ENCODE measurements around the gene COMMD7.
"Not testable (repeated sequence)": the region's sequence is repeated elsewhere in the genome, so short reads cannot be mapped to it uniquely, and the experiment has no call there.

Gene COMMD7

GRCh38 chr20:32765230-32765875, 22.1 kb upstream of the COMMD7 start:
- not testable (repeated sequence) for DNase-seq (ENCODE audit: low read depth)

GRCh38 chr20:32764005-32764960, 21.0 kb upstream of the COMMD7 start:
- no peak for DNase-seq (ENCODE audit: low read depth)

DNA sequence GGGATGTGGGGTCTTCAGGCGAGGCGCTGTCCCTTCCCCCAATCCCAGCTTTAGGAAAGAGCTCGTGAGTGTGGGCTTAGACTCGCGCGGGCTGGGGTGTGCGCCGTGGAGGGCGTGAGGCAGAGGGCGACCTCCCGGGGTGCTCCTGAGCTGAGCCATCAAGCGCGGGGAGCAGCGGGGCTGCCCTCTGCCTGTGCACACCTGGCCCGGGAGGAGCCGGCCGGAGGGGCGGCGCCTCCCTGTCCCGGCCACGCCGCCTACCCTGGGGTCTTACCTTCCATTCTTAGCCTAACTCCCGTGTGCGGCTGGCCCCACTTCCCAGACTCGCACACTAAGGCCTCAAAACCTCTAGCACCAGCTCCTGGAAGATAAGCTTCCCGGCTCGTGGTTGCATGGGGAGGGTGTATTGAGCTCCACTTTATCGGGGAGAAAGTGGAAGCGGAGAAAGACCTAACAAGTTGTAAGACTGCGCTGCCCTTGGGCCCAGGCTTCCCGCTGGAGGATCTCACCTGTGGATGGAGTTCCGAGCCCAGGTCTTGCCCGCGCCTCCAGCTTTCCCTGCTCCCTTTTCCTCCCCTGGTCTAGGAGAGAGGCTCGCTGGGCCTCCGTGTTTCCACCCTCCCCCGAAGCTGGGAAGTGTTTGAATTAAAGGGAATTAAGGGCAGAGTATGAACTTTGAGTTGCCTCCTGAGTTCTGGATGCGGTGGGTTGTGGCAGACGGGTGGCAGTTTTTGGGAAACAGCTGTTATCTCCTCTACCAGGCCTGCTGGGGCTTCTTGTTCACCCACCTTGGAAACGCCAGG, 20.1 kb upstream of the COMMD7 start:
- no peak for DNase-seq (ENCODE audit: low read depth)

- no peak for DNase-seq (ENCODE audit: low read depth)
Observed at GRCh38 chr20:32762754-32763201, 19.5 kb upstream of the COMMD7 start.

DNA sequence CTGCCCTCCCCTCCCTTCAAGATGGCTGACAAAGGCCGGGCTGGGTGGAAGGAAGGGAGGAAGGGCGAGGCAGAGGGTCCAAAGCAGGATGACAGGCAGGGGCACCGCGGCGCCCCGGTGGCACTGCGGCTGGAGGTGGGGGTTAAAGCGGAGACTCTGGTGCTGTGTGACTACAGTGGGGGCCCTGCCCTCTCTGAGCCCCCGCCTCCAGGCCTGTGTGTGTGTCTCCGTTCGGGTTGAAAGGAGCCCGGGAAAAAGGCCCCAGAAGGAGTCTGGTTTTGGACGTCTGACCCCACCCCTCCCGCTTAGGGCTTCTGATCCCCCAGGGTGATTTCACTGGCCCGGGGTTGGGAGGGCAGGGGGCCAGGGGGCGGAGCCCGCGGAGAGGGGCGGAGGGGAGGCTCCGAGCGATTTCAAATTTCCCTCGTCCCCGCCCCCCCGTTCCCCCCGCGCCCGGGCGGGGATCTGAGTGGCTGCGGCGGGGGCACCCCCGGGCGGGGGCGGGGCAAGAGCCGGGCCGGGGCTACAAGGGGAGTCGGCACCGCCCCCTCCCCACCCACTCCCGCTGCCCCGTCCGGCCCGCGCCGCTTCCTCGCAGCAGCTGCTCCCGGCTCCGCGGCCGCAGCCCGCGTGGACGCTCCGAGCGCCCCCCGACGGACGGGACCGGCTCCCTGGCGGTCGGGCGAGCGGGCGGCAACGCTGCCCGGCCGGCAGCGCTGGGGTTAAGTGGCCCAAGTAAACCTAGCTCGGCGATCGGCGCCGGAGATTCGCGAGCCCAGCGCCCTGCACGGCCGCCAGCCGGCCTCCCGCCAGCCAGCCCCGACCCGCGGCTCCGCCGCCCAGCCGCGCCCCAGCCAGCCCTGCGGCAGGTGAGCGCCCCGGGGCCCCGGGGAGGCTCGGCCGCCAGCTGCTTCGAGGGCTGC, 18.8 kb upstream of the COMMD7 start, which contains the start of gene DNMT3B:
Gene DNMT3B, plus strand, starts transcription at position 555 of the 923 bp plus-strand sequence. CDS start 17,939 bp downstream, outside the sequence.
- peak; percentile 32 for DNase-seq (ENCODE audit: low read depth)

GRCh38 chr20:32761417-32761830, 18.2 kb upstream of the COMMD7 start:
- no peak for DNase-seq (ENCODE audit: low read depth)

GRCh38 chr20:32756156-32756555, 12.9 kb upstream of the COMMD7 start:
- no peak for DNase-seq (ENCODE audit: low read depth)

DNA sequence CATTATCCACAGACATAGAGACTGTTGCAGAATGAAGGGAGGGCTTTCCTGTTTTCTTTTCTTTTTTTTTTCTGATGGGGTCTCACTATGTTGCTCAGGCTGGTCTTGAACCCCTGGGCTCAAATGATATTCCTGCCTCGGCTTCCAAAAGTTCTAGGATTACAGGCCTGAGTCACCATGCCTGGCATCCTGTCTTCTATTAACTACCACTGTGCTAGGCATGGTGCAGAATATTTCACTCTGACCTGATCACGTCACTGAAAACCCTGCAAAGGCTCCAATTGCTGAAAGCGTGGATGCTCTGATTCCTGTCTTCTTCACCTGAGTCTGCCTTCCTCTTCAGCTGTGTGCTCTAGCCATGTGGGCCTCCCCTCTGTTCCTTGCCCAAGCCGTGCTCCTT, 10.5 kb upstream of the COMMD7 start:
- DNase-seq (ENCODE audit: low read depth), result no peak

DNA sequence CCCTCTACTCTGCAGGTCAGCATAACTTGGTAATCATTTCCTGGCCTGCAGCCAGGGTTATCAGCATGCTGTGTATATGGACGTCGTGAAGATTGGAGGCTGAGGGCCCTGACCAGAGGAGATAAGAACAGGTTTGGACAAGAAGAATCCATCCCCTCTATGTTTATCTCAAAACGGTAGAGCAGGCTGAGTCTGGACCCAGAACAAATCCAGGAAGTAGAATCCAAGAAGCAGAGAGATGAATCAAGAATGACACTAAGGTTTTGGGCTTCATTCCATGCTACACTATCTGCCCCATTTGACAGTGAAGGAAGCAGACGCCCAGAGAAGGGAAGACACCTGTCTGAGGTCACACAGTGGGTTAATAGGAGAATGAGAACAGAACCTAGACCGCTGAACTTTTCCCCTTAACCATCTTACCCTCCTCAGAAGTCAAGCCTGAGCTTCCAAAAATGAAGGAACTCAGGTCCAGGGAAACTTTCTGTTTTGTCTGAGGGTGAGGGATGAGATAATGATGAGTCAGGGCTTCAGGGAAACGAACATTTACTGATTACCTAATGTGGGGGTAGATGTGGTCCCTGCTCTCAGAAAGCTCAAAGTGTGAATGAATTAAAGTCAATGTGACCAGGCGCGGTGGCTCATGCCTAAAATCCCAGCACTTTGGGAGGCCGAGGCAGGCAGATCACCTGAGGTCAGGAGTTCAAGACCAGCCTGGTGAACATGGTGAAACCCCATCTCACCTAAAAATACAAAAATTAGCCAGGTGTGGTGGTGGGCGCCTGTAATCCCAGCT, 9.4 kb upstream of the COMMD7 start:
- DNase-seq (ENCODE audit: low read depth), result peak; percentile 58

GRCh38 chr20:32751702-32752457, 8.6 kb upstream of the COMMD7 start:
- no peak for DNase-seq (ENCODE audit: low read depth)

DNA sequence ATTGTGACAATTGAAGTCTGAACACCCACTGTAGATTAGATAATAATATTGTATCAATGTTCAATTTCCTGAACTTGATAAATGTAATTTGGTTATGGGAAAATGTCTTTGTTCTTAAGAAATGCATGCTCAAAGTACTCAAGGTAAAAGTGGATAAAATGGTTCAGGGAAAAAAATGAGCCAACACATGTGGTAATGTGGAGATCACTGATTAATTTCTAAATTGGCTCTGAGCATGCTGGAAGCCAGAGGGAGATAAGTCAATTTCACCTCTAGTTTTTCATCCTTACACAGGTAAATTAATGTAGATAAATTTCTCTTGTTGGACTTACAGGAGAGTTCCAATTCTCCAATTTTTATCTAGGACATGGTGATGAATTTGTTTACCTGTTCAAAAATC, 8.0 kb upstream of the COMMD7 start:
- DNase-seq (ENCODE audit: low read depth), result no peak

- DNase-seq (ENCODE audit: low read depth), result no peak
Observed at GRCh38 chr20:32749914-32750637, 6.8 kb upstream of the COMMD7 start.

GRCh38 chr20:32742322-32743236, 688 bp downstream of the COMMD7 start:
- DNase-seq (ENCODE audit: low read depth), result no peak

DNA sequence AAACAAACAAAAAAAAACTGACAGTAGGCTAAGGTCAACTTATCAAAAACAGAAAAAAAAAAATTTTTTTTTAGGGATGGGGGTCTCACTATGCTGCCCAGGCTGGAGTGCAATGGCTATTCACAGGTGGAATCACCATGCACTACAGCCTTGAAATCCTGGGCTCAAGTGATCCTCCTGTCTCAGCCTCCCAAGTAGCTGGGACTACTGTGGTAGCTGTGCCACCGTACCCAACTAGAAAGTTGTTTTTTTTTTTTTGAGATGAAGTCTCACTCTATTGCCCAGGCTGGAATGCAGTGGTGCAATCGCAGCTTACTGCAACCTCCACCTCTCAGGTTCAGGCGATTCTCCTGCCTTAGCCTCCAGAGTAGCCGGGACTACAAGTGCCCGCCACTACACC, 2.1 kb downstream of the COMMD7 start:
- no peak for DNase-seq (ENCODE audit: low read depth)

DNA sequence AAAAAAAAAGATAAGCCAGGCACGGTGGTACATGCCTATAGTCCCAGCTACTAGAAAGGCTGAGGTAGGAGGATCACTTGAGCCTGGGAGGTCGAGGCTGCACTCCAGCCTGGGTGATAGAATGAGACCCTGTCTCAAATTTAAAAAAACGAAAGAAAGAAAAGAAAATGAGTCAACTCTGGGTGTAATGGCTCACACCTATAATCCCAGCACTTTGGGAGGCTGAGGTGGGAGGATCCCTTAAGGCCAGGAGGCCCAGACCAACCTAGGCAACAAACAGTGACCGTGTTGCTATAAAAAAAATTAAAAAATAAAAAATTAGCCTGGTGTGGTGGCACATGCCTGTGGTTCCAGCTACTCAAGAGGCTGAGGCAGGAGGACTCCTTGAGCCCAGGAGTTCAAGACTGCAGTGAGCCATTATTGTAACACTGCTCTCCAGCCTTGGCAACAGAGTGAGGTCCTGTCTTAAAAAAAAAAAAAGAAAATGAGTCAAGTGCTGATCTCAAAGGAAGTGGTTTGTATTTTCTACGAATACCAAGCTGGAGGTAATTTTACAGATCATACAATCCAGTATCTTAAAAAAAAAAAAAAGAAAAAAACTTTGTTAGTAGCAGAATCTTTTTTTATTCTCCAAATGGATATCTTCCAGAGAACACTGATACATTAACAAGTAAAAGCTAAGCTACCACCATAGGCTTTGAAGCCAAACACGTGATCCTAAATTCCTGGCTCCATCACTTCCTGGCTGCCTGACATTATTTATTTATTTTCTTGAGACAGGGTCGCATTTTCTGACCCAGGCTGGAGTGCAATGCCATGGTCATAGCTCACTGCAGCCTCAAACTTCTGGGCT, 5.7 kb downstream of the COMMD7 start:
- peak; percentile 68 for DNase-seq (ENCODE audit: low read depth)

DNA sequence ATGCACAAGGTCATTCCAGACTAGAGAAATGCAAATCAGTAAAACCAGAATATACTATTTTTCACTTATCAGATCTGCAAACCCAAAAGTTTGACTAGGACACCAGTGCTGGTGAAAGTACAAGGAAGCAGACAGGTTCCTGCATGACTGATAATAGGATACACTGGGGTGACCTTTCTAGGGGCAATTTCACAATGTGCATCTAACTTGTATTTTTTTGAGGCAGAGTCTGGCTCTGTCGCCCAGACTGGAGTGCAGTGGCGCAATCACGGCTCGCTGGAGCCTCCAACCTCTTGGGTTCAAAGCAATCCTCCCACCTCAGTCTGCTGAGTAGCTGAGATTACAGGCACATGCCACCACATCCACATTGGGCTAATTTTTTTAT, 11.4 kb downstream of the COMMD7 start:
- no peak for DNase-seq (ENCODE audit: low read depth)

DNA sequence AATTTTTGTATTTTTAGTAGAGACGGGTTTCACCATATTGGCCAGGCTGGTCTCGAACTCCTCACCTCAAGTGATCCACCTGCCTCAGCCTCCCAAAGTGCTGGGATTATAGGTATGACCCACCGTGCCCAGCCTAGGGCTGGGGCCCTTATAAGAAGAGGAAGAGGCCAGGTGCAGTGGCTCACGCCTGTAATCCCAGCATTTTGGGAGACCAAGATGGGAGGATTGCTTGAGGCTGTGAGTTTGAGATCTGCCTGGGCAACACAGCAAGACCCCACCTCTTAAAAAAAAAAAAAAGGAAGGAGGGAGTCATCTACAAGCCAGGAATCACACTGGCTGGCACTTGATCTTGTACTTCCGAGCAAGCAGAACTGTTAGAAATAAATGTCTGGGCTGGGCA, 13.9 kb downstream of the COMMD7 start:
- not testable (repeated sequence) for DNase-seq (ENCODE audit: low read depth)

All from HS-5 (cell line).